Dermis blood vessel endothelial cell (primary cell): ENCODE measurements around the gene CEP72. TPM values are rescaled to one million over a fixed set of nuclear protein-coding genes. Genes with fewer than 3 reads are reported as not detected.
"Not testable (repeated sequence)": the region's sequence is repeated elsewhere in the genome, so short reads cannot be mapped to it uniquely, and the experiment has no call there.

ENCODE experiments used
- DNase-seq: peaks from one replicate; pipeline ENCODE4 v3.0.0; 2010
- total RNA-seq: library from RNA; depleted of rRNA; stranded (reverse); fragments of >200 nt; gene quantifications from 2 replicates; pipeline ENCODE4 v1.2.3, GENCODE V29; 2014

The CEP72 gene
- total RNA-seq, 1 donor from 2014 or later = 2.9 TPM

GRCh38 chr5:581266-581665 is 30.9 kb upstream of the CEP72 start:
- no peak for DNase-seq

DNA sequence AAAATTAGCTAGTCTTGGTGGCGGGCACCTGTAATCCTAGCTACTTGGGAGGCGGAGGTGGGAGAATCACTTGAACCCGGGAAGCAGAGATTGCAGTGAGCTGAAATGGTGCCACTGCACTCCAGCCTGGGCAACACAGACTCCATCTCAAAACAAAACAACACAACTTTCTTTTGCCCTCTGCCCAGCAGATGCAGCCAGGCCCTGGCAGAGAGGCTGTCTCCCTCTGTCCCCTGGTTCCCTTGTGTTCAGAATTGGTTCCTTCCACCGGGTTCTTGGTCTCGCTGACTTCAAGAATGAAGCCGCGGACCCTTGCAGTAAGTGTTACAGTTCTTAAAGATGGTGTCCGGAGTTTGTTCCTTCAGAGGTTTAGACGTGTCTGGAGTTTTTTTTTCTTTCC is 30.2 kb upstream of the CEP72 start:
- no peak for DNase-seq

- not testable (repeated sequence) for DNase-seq
Observed at GRCh38 chr5:582445-582844, 29.7 kb upstream of the CEP72 start.

DNA sequence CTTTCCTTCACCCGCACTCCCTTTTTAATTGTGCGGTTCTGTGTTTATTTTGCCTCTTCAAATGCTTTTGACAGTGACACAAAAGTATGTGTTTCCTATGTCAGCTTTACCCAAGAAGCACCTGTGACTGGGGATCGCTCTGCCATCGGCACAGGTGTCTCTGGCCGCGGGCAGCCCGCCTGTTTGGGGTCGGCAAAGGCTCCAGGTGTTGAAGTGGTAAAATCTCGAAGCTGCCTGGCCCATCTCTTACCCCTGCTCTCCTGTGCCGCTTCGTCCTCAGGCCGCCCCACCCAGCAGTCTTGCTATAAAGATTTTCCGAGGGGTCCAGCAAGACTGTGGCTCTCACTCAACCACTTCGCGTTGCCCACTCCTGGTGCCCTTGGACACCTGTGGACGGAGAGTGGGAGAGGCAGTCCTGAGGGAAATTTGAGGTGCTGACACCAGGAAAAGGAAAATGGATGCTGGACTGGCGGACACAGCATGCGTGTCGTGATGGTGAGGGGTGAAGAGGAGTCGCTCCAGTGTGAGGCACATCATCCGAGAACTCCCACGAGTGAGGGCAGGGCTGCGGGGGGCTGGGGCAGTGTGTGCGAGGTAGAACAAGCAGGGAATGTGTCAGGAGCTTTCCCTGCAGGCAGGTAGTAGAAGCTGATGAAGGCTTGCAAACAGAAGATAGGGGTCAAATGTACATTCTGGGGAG is 29.1 kb upstream of the CEP72 start:
- DNase-seq = no peak

DNA sequence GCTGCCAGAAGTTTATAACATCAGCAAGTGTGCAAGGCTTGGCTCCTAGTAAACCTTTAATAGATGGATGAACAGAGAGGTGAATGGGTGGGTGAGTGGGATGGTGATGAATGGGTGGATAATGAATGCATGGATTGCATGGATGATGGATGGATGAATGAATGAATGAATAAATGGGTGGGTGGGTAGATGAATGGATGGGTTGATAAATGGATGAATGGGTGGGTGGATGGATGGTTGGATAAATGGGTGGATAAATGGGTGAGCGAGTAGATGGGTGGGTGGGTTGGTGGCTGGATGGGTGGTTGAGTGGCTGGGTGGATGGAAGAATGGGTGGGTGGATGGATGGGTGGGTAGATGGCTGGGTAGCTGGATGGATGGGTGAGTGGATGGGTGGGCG is 28.5 kb upstream of the CEP72 start:
- DNase-seq = no peak

DNA sequence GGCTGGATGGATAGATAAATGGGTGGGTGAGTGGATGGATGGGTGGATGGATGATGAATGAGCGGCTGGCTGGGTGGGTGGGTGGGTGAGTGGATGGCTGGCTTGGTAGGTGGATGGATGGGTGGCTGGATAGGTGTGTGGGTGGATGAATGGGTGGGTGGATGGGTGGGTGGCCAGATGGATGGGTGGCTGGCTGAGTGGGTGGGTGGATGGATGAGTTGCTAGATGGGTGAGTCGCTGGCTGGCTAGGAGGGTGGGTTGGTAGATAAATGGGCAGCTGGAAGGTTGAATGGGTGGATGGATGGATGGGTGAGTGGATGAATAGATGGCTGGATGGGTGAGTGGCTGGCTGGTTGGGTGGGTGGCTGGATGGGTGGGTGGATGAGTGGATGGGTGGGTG is 27.9 kb upstream of the CEP72 start:
- no peak for DNase-seq

- DNase-seq = no peak
Observed at GRCh38 chr5:584846-585245, 27.3 kb upstream of the CEP72 start.

GRCh38 chr5:585556-585955 is 26.6 kb upstream of the CEP72 start:
- DNase-seq = no peak

DNA sequence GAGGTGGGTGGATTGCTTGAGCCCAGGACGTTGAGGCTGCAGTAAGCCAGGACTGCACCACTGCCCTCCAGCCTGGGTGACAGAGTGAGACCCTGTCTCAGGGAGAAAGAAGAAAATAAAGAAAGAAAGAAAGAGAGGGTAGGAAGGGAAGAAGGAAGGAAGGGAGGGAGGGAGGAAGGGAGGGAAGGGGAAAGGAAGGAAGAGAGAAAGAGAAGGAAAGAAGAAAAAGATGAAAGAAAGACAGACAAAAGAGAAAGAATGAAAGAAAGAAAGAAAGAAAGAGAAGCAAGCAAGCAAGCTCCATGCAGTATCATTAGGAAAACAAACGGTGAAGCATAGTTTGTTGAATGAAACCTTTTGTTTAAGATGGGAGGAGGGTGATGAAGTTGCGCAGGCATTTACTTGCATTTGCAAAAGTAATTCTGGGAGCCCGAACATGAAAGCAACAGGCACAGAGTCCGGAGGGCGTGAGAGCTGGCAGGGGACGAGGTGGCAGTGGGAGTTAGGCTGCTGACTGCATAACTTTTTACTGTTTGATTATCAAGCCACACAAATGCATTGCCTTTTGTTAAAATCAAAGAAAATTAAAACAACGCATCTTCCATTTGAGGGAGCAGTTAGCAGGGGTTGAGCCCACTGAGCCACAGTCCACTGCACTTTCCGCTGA is 26.0 kb upstream of the CEP72 start:
- DNase-seq = no peak

DNA sequence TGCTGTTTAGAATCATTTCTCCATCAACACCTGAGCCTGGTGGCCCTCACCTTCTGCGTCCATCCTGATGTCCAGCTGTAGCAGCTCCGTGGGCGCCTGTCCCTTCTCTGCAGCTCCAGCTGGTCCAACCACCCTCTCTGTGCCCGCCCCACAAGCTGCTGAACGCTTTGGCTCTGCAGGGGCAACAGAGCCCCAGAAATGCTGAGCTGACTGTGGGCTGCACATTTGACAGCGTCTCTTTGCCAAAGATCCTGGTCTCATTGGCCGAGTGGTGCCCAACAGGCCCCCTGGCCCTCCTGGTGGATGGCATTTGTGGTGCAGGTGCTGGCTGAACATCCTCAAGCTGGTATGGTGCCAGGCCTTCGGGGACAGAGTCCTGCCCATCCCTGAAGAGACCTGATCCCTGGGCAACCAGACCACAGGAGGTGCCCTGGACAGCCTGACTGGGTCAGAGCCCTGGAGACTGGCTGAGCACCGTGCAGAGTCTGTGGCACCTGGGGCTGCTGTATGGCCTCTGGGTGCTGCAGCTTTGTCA is 25.3 kb upstream of the CEP72 start:
- DNase-seq = no peak

GRCh38 chr5:587403-587802 is 24.7 kb upstream of the CEP72 start:
- DNase-seq = no peak

DNA sequence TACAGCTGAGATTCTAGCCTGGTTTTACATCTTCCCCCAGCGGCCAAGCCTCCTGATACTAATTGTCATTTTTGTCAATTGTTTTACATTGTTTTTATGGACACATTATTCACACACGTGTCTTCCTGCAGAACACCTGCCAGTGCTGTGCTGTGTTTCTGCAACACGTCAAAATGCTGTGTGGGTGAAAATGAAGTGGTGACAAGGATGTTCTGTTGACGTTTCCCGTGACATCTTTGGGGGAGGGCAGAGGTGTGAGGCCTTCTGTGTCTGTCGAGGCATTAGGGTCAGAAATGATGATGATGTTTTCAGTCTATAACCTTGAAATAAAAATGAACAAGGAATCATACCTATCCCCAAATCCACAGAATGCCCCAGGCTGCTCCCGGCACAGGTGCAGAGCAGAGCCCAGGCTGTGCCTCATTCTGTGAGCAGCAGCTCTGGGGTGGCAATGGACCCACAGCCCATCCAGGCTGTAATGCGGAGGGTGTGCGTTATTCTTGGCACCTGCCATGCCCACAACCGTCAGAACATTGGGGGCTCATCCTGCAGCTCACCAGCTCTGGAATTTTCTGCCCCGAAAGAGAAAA is 23.6 kb upstream of the CEP72 start:
- DNase-seq = no peak

GRCh38 chr5:589173-589572 is 23.0 kb upstream of the CEP72 start:
- no peak for DNase-seq

GRCh38 chr5:589588-589987 is 22.6 kb upstream of the CEP72 start:
- no peak for DNase-seq

DNA sequence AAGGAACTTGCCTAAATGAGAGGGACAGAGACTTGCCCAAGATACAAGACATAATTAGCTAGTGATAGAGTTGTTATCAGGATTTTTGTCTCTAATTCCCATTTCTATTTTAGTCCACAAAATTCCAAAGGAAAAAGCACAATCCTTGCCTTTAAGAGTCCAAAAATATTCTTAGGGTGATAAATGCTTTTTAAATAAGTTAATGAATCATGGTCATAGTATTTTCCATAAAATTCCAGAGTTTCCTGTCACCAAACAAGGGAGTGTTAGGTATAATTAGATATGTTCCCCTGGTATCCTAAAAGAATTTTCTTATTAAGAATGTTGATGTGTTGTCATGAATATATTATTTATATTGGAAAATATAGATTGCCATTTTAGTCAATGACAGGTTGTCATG is 21.8 kb upstream of the CEP72 start:
- DNase-seq = peak; percentile 3

- DNase-seq = no peak
Observed at GRCh38 chr5:591746-592145, 20.4 kb upstream of the CEP72 start.

DNA sequence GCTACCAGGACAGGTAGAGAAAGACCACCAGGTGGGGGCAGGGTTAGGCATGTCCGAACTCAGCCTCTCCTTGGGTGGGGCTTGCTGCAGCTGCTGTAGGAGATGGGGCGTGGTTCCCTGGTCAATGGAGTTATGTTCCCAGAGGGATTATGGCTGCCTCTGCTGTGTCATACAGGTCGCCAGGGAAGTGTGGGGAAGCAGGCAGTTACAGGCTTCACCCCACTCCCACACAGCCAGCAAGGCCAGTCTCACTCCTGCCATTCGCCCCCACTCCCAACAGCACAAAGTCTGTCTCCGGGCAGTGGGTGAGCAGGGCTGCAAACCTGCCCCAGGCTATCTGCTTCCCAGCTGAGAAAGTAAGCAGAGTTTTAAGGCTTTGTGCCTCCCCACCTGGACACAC is 20.0 kb upstream of the CEP72 start:
- no peak for DNase-seq

DNA sequence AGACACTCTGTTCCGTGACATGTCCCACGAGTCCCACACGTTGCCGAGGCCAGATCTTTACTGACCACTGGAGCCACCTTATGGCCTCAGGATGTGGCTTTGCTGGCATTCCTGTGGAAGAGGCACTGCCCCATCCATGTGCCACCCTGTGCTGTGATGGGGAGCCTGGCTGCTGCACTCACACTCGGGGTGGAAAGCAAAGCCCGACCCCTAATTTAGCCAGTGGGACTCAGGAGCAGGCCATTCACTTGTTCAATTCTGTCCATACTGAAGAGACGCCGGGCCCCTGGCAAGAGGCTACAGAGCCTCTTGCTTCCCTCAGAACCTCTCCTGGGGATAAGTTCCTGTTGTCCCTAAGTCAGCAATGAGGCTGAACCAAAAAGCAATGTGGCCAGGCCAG is 18.6 kb upstream of the CEP72 start:
- no peak for DNase-seq

DNA sequence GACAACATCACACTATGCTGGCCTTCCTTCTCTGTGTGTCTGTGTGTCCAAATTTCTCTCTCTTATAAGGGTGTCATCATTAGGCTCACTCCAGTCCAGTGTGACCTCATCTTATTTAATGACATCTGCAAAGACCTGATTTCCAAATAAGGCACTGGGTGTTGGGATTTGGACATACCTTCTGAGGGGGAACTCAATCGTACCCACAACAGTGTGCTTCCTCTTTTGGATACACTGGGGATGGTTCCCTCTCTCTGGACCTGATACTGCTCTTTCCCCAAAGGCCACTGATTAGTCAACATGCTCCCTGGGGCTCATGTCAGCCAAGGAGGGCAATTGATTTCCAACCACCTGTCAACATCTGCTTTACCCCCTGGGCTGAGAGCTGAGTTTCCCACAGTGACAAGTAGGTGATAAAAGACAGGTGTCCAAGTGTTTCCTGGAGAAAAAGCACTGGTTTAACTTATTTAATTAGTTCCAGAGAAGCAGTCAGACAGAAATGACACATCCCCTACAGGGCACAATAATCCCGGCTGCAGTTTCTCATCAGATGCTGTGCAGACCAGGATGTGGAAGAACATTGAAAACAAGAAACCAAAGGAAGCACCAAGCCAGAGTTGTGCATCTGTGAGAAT is 17.8 kb upstream of the CEP72 start:
- DNase-seq = no peak

GRCh38 chr5:595285-595875 is 16.8 kb upstream of the CEP72 start:
- no peak for DNase-seq

DNA sequence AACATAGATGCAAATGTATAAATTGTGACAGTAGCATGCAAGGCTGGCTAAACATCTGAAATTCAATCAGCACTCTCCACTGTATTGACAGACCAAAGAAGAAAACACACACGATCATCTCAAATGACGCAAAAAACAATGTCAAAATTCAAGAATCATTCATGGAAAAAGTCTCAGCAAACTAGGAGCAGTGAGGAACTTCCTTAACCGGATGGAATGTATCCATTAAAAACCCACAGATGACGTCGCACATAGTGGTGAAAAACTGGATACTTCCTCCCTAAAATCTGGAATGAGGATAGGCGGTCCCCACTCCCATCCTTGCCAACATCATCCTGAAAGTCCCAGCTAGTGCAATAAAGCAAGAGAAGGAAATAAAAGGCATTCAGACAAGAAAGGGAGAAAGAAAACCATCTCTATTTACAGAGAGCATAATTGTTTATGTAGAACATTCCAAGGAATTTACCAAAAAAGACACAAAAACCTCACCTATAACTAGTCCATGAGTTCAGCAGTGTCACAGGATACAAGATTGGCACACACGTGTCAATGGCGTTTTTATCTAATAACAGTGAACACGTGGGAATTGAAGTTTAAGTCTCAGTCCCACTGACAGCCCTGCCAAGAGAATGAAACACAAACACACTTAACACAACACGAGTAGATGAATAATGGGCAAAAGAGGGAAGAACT is 14.1 kb upstream of the CEP72 start:
- no peak for DNase-seq

DNA sequence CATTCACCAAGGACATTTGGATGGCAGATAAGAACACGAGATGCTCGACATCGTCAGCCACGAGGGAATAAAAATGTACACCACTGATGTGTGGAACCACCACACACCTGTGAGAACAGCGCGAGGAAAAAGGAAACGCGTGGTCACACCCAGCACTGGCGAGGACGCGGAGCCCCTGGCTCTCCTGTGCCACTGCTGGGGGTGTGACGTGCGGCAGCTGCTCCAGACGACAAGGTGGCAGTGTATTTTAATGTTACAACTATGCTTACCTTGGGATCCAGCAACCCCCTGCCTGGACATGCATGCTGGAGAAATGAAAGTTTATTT is 13.6 kb upstream of the CEP72 start:
- no peak for DNase-seq
